ENCODE results near the gene STEAP3.

Gene STEAP3

DNA sequence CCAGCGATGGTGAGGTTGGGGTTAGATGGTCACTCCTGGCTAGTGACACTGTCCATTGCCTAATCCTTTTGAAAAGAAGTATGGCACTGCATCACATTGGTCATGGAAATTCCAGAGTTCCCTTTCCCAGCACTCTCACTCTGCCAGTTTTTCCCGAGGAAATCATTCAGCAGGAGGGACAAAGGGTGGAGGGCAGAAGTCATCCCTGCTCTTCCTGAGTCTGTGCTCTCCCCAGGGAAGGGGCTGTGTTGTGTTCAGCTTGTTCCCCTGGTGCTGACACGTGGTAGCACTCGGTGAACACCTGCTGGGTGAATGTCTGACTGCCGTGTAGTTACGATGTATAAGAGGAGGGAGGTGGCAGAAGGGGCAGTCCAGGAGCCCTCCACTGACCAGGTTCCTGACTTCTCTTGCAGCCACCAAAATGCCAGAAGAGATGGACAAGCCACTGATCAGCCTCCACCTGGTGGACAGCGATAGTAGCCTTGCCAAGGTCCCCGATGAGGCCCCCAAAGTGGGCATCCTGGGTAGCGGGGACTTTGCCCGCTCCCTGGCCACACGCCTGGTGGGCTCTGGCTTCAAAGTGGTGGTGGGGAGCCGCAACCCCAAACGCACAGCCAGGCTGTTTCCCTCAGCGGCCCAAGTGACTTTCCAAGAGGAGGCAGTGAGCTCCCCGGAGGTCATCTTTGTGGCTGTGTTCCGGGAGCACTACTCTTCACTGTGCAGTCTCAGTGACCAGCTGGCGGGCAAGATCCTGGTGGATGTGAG is 21.6 kb downstream of the STEAP3 start:
- in situ Hi-C loops (cut with MboI; ENCODE audit: low pct_unique_long_range_greater_than_20kb, low sequenced_read_pairs, unreplicated experiment) = no loop called here
- TF ChIP-seq, protein P1, sequence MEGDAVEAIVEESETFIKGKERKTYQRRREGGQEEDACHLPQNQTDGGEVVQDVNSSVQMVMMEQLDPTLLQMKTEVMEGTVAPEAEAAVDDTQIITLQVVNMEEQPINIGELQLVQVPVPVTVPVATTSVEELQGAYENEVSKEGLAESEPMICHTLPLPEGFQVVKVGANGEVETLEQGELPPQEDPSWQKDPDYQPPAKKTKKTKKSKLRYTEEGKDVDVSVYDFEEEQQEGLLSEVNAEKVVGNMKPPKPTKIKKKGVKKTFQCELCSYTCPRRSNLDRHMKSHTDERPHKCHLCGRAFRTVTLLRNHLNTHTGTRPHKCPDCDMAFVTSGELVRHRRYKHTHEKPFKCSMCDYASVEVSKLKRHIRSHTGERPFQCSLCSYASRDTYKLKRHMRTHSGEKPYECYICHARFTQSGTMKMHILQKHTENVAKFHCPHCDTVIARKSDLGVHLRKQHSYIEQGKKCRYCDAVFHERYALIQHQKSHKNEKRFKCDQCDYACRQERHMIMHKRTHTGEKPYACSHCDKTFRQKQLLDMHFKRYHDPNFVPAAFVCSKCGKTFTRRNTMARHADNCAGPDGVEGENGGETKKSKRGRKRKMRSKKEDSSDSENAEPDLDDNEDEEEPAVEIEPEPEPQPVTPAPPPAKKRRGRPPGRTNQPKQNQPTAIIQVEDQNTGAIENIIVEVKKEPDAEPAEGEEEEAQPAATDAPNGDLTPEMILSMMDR (IDR thresholded peaks at IDR 0.05; ENCODE audit: extremely low read depth, insufficient read depth, missing control alignments) = no peak

GRCh38 chr2:119245841-119246230 is 22.2 kb downstream of the STEAP3 start:
- in situ Hi-C loops (cut with MboI; ENCODE audit: low pct_unique_long_range_greater_than_20kb, low sequenced_read_pairs, unreplicated experiment) = no loop called here
- DNase-seq (ENCODE audit: low spot score) = no peak
- TF ChIP-seq, protein P1 (IDR thresholded peaks at IDR 0.05; ENCODE audit: extremely low read depth, insufficient read depth, missing control alignments) = no peak

More for the DNA sequence above, 21.6 kb downstream of the STEAP3 start:
- DNase-seq (ENCODE audit: low spot score) = no peak

- in situ Hi-C loops (cut with MboI; ENCODE audit: low pct_unique_long_range_greater_than_20kb, low sequenced_read_pairs, unreplicated experiment) = no loop called here
- no peak for DNase-seq (ENCODE audit: low spot score)
- TF ChIP-seq, protein P1 (IDR thresholded peaks at IDR 0.05; ENCODE audit: extremely low read depth, insufficient read depth, missing control alignments) = no peak
Observed at GRCh38 chr2:119246884-119247843, 23.5 kb downstream of the STEAP3 start.

GRCh38 chr2:119247844-119248271 is 24.2 kb downstream of the STEAP3 start:
- in situ Hi-C loops (cut with MboI; ENCODE audit: low pct_unique_long_range_greater_than_20kb, low sequenced_read_pairs, unreplicated experiment) = no loop called here
- TF ChIP-seq, protein P1 (IDR thresholded peaks at IDR 0.05; ENCODE audit: extremely low read depth, insufficient read depth, missing control alignments) = no peak
- no peak for DNase-seq (ENCODE audit: low spot score)

GRCh38 chr2:119248311-119248710 is 24.7 kb downstream of the STEAP3 start:
- no peak for DNase-seq (ENCODE audit: low spot score)
- TF ChIP-seq, protein P1 (IDR thresholded peaks at IDR 0.05; ENCODE audit: extremely low read depth, insufficient read depth, missing control alignments) = no peak
- in situ Hi-C loops (cut with MboI; ENCODE audit: low pct_unique_long_range_greater_than_20kb, low sequenced_read_pairs, unreplicated experiment) = no loop called here

DNA sequence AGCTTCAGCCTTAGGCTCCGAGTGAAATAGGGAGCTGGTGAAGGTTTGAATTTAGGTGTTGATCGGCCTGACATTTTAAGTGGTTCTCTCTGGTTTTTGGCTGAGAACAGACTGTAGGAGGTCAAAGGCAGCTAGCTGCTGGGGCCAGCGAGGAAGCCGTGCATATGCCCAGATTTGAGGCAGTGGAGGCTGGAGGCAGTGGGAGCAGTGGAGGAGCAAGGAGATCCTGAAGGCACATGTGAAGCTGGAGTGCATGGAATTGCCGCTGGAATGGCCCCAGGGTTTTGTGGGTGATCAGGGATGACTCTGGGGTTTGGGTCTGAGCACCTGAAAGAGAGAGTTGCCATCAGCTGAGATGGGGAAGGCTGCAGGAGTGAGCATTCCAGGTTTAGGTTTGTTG is 25.1 kb downstream of the STEAP3 start:
- TF ChIP-seq, protein P1 (IDR thresholded peaks at IDR 0.05; ENCODE audit: extremely low read depth, insufficient read depth, missing control alignments) = no peak
- in situ Hi-C loops (cut with MboI; ENCODE audit: low pct_unique_long_range_greater_than_20kb, low sequenced_read_pairs, unreplicated experiment) = no loop called here
- no peak for DNase-seq (ENCODE audit: low spot score)

Data from GM13977 (cell line).